GM12891 (cell line): ENCODE measurements around the gene BPI.

ENCODE experiments used
- PAX5 ChIP-seq: IDR thresholded peaks from 2 replicates; pipeline ENCODE4 v1.6.1; 2011; ENCODE audit warnings: low read length, moderate library complexity, mild to moderate bottlenecking; ENCODE audit not compliant: insufficient read depth, severe bottlenecking
- POLR2A ChIP-seq: IDR thresholded peaks from 2 replicates; pipeline ENCODE4 v1.6.1; 2011; ENCODE audit warnings: low read depth, low read length, control low read depth
- POLR2AphosphoS5 ChIP-seq: IDR thresholded peaks from 2 replicates; pipeline ENCODE4 v1.6.1; 2011; ENCODE audit warnings: low read depth, low read length, control low read depth
- TAF1 ChIP-seq: IDR thresholded peaks from 2 replicates; pipeline ENCODE4 v1.6.1; 2011; ENCODE audit warnings: low read depth, low read length, control low read depth

DNA sequence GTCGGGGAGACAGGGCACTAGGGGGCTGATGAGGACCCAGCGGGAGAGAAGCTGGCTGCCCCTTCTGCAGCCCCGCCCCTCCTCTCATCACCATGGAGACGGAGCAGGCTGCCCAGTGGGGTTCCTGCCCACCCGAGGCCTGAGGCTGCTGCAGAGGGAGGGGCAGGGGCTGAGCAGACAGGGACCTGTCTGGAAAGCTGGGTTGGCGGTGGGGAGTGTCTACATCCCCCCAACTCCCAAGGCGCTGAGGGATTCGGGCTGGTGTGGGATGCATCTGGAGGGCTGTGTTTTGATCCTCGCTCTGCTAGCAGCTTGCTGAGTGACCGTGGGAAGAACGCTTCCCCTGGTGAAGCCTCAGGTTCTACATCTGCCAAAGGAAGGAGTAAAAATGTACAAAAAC lies 1.2 kb upstream of the BPI start:
- TF ChIP-seq POLR2A (no peak), POLR2AphosphoS5 (no peak), PAX5 (no peak), TAF1 (no peak)
